WTC11 (cell line): ENCODE results near the gene ZNF75A. TPM values are rescaled to one million over a fixed set of nuclear protein-coding genes. Genes with fewer than 3 reads are reported as not detected.

Source experiments
- ATAC-seq: fragments of 200-7000 bp; cut with Tn5 transposase; 2 replicates; pipeline ENCODE4 v1.10.0; 2021; ENCODE audit warnings: mild to moderate bottlenecking, moderate library complexity
- CTCF ChIA-PET: fragments of 300-600 bp; sonication (Branson Sonifier 250); formaldehyde crosslinking; loops from one replicate; lab custom pipeline; 2021; ENCODE audit warnings: antibody characterized with exemption; lab: Charles Lee
- POLR2A ChIA-PET: fragments of 350-600 bp; sonication (Branson Sonifier 250); formaldehyde crosslinking; loops from one replicate; lab custom pipeline; 2021; ENCODE audit warnings: antibody characterized with exemption; lab: Charles Lee
- DNase-seq: peaks from one replicate; pipeline ENCODE4 v3.0.0; 2021; ENCODE audit warnings: low spot score
- H3K27ac Mint-ChIP-seq: 2 replicates; pipeline ENCODE4 v1.8.0; 2021; ENCODE audit warnings: mixed read lengths
- H3K27me3 Mint-ChIP-seq: 2 replicates; pipeline ENCODE4 v1.8.0; 2021; ENCODE audit warnings: low read depth, mild to moderate bottlenecking, moderate library complexity, mixed read lengths
- H3K36me3 Mint-ChIP-seq: 2 replicates; pipeline ENCODE4 v1.8.0; 2021; ENCODE audit warnings: mixed read lengths
- H3K4me1 Mint-ChIP-seq: 2 replicates; pipeline ENCODE4 v1.8.0; 2022; ENCODE audit warnings: mixed read lengths
- H3K4me3 Mint-ChIP-seq: 2 replicates; pipeline ENCODE4 v1.8.0; 2021; ENCODE audit warnings: mild to moderate bottlenecking, moderate library complexity, mixed read lengths
- H3K9me3 Mint-ChIP-seq: 2 replicates; pipeline ENCODE4 v1.8.0; 2021; ENCODE audit warnings: mixed read lengths
- CBFB ChIP-seq: sonication (generic); formaldehyde crosslinking; IDR thresholded peaks from 2 replicates; pipeline ENCODE4 v1.8.1; 2022; ENCODE audit warnings: mild to moderate bottlenecking, low read depth, missing genetic modification reagents
- CREM ChIP-seq: sonication (generic); formaldehyde crosslinking; IDR thresholded peaks from 2 replicates; pipeline ENCODE4 v1.8.1; 2022; ENCODE audit warnings: mild to moderate bottlenecking, missing genetic modification reagents, moderate library complexity
- GABPB1 ChIP-seq: sonication (generic); formaldehyde crosslinking; IDR thresholded peaks from 2 replicates; pipeline ENCODE4 v1.8.1; 2023; ENCODE audit warnings: mild to moderate bottlenecking, missing genetic modification reagents
- GRHL2 ChIP-seq: fragments of 250-450 bp; sonication (Bioruptor Pico); IDR thresholded peaks from 2 replicates; pipeline ENCODE4 v1.8.0; 2022; ENCODE audit warnings: mild to moderate bottlenecking, moderate library complexity; ENCODE audit not compliant: insufficient replicate concordance, severe bottlenecking
- GTF2I ChIP-seq: fragments of 250-450 bp; sonication (Bioruptor Pico); conservative IDR thresholded peaks from 2 replicates; pipeline ENCODE4 v1.4.0; 2021; ENCODE audit warnings: mild to moderate bottlenecking
- HMGA2 ChIP-seq: fragments of 250-450 bp; sonication (Bioruptor Pico); IDR thresholded peaks from 2 replicates; pipeline ENCODE4 v1.4.0; 2021; ENCODE audit warnings: mild to moderate bottlenecking, moderate library complexity
- IRF2 ChIP-seq: sonication (generic); formaldehyde crosslinking; IDR thresholded peaks from 2 replicates; pipeline ENCODE4 v1.8.0; 2022; ENCODE audit warnings: low read depth, missing genetic modification reagents, borderline replicate concordance
- JAZF1 ChIP-seq: fragments of 250-450 bp; sonication (Bioruptor Pico); IDR thresholded peaks from 2 replicates; pipeline ENCODE4 v1.9.0; 2021; ENCODE audit warnings: moderate library complexity, mild to moderate bottlenecking, inconsistent platforms
- PRRX2 ChIP-seq: fragments of 250-450 bp; sonication (Bioruptor Pico); IDR thresholded peaks from 2 replicates; pipeline ENCODE4 v1.8.0; 2021; ENCODE audit warnings: mild to moderate bottlenecking
- TEAD1 ChIP-seq: sonication (generic); formaldehyde crosslinking; IDR thresholded peaks from 2 replicates; pipeline ENCODE4 v1.8.0; 2022; ENCODE audit warnings: mild to moderate bottlenecking, missing genetic modification reagents
- ZBTB21 ChIP-seq: sonication (generic); formaldehyde crosslinking; IDR thresholded peaks from 2 replicates; pipeline ENCODE4 v1.8.1; 2023; ENCODE audit warnings: mild to moderate bottlenecking, missing genetic modification reagents, borderline replicate concordance
- ZNF121 ChIP-seq: sonication (generic); formaldehyde crosslinking; IDR thresholded peaks from 2 replicates; pipeline ENCODE4 v1.8.0; 2023; ENCODE audit warnings: missing genetic modification reagents
- ZNF423 ChIP-seq: fragments of 250-450 bp; sonication (Bioruptor Pico); IDR thresholded peaks from 2 replicates; pipeline ENCODE4 v2.1.2; 2022; ENCODE audit warnings: mild to moderate bottlenecking, moderate library complexity
- ZNF671 ChIP-seq: fragments of 250-450 bp; sonication (Bioruptor Pico); IDR thresholded peaks from 2 replicates; pipeline ENCODE4 v1.8.0; 2021; ENCODE audit warnings: mild to moderate bottlenecking
- total RNA-seq: library from RNA; stranded (reverse); gene quantifications from 3 replicates; pipeline ENCODE4 v1.2.3, GENCODE V29; 2021
- TF ChIP-seq, protein P1 (sequence below): fragments of 250-450 bp; sonication (Bioruptor Pico); IDR thresholded peaks from 2 replicates; pipeline ENCODE4 v1.8.0; 2021; ENCODE audit warnings: mild to moderate bottlenecking
- TF ChIP-seq, protein P2 (sequence below): sonication (generic); formaldehyde crosslinking; IDR thresholded peaks from 2 replicates; pipeline ENCODE4 v1.8.1; 2022; ENCODE audit warnings: low read depth, mild to moderate bottlenecking, moderate library complexity, missing genetic modification reagents, borderline replicate concordance
- TF ChIP-seq, protein P3 (sequence below): sonication (generic); formaldehyde crosslinking; IDR thresholded peaks from 2 replicates; pipeline ENCODE4 v1.8.0; 2022; ENCODE audit warnings: mild to moderate bottlenecking, missing genetic modification reagents
- TF ChIP-seq, protein P4 (sequence below): sonication (generic); formaldehyde crosslinking; IDR thresholded peaks from 2 replicates; pipeline ENCODE4 v1.8.0; 2022; ENCODE audit warnings: mild to moderate bottlenecking, missing genetic modification reagents

The ZNF75A gene
- total RNA-seq, 1 experiment from 2014 or later = 31.5 TPM

DNA sequence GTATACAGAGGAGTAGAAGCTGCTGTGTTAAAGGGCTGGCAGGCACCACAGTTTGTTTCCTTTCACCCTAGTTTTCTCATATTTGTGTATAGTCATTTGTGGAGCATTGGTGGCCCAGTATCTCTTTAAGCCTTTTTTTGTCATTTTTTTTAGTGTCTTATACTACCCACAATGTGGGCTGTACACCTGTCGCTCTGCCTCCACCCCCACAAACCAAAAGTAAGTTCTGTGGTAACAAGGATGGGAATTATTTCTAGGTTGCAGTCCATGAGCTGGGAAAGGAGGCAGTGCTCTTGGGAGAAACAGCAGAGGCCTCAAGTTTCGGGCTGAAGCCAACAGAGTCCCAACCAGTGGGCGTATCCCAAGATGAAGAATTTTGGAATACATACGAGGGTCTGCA is 6.2 kb downstream of the ZNF75A start:
- Mint-ChIP-seq H3K27me3 (peaks cover 12% of the 10 kb centered on the region), H3K4me1 (no peaks in the 10 kb centered on the region), H3K27ac (no peak overlapping the region), H3K4me3 (no peak overlapping the region), H3K9me3 (peaks cover 82% of the 10 kb centered on the region), H3K36me3 (peaks cover 99% of the 10 kb centered on the region)
- TF ChIP-seq ZNF121 (no peak), ZBTB21 (CRISPR knock-in tag) (no peak), TEAD1 (CRISPR knock-in tag) (no peak), IRF2 (CRISPR knock-in tag) (no peak), CREM (CRISPR knock-in tag) (no peak), JAZF1 (CRISPR knock-in tag) (no peak), ZNF423 (no peak), GRHL2 (CRISPR knock-in tag) (no peak), CBFB (CRISPR knock-in tag) (no peak), HMGA2 (no peak), ZNF671 (CRISPR knock-in tag) (no peak)
- TF ChIP-seq, protein P1, sequence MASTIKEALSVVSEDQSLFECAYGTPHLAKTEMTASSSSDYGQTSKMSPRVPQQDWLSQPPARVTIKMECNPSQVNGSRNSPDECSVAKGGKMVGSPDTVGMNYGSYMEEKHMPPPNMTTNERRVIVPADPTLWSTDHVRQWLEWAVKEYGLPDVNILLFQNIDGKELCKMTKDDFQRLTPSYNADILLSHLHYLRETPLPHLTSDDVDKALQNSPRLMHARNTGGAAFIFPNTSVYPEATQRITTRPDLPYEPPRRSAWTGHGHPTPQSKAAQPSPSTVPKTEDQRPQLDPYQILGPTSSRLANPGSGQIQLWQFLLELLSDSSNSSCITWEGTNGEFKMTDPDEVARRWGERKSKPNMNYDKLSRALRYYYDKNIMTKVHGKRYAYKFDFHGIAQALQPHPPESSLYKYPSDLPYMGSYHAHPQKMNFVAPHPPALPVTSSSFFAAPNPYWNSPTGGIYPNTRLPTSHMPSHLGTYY (CRISPR knock-in tag) = no peak
- TF ChIP-seq, protein P2, sequence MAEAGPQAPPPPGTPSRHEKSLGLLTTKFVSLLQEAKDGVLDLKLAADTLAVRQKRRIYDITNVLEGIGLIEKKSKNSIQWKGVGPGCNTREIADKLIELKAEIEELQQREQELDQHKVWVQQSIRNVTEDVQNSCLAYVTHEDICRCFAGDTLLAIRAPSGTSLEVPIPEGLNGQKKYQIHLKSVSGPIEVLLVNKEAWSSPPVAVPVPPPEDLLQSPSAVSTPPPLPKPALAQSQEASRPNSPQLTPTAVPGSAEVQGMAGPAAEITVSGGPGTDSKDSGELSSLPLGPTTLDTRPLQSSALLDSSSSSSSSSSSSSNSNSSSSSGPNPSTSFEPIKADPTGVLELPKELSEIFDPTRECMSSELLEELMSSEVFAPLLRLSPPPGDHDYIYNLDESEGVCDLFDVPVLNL (CRISPR knock-in tag) = no peak
- TF ChIP-seq, protein P3, sequence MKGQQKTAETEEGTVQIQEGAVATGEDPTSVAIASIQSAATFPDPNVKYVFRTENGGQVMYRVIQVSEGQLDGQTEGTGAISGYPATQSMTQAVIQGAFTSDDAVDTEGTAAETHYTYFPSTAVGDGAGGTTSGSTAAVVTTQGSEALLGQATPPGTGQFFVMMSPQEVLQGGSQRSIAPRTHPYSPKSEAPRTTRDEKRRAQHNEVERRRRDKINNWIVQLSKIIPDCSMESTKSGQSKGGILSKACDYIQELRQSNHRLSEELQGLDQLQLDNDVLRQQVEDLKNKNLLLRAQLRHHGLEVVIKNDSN (CRISPR knock-in tag) = no peak
- TF ChIP-seq, protein P4, sequence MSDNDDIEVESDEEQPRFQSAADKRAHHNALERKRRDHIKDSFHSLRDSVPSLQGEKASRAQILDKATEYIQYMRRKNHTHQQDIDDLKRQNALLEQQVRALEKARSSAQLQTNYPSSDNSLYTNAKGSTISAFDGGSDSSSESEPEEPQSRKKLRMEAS (CRISPR knock-in tag) = no peak
- ATAC-seq (no peak), DNase-seq (no peak)
- POLR2A ChIA-PET = no interaction called here
- CTCF ChIA-PET = no interaction called here

DNA sequence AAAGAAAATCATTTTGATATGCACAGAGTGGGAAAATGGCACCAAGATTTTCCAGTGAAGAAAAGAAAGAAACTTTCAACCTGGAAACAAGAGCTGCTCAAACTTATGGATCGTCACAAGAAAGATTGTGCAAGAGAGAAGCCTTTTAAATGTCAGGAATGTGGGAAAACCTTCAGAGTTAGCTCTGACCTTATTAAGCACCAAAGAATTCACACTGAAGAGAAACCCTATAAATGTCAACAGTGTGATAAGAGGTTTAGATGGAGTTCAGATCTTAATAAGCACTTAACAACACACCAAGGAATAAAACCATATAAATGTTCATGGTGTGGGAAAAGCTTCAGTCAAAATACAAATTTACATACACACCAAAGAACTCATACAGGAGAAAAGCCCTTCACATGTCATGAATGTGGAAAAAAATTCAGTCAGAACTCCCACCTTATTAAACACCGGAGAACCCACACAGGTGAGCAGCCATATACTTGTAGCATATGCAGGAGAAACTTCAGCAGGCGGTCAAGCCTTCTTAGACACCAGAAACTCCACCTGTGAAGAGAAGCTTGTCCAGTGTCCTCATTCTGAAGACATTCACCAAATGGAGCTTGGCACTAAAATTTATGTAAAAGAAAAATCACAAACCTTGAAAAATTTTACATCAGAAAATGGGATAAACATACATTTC is 12.2 kb downstream of the ZNF75A start:
- DNase-seq (no peak), ATAC-seq (no peak)
- ChIA-PET CTCF (interaction anchor here (0.6 kb wide), 1 partner anchor 347 kb away, joined by 3 read pairs; no protein-coding TSS in a partner anchor), POLR2A (no interaction called here)
- Mint-ChIP-seq H3K4me1 (no peaks in the 10 kb centered on the region), H3K36me3 (peaks cover 80% of the 10 kb centered on the region), H3K27me3 (peaks cover 52% of the 10 kb centered on the region), H3K4me3 (no peak overlapping the region), H3K9me3 (peaks cover 91% of the 10 kb centered on the region), H3K27ac (no peak overlapping the region)
- TF ChIP-seq PRRX2 (CRISPR knock-in tag) = no peak
- TF ChIP-seq, protein P1 (CRISPR knock-in tag) = no peak
- peak; percentile 92 for TF ChIP-seq GTF2I (CRISPR knock-in tag)
- TF ChIP-seq GABPB1 (CRISPR knock-in tag) = no peak
- TF ChIP-seq, protein P3 (CRISPR knock-in tag) = no peak
